ENCODE measurements around the gene TRIM22. TPM values are rescaled to one million over a fixed set of nuclear protein-coding genes. Genes with fewer than 3 reads are reported as not detected.

Gene TRIM22
- total RNA-seq, 1 donor from 2014 or later = 203 TPM

DNA sequence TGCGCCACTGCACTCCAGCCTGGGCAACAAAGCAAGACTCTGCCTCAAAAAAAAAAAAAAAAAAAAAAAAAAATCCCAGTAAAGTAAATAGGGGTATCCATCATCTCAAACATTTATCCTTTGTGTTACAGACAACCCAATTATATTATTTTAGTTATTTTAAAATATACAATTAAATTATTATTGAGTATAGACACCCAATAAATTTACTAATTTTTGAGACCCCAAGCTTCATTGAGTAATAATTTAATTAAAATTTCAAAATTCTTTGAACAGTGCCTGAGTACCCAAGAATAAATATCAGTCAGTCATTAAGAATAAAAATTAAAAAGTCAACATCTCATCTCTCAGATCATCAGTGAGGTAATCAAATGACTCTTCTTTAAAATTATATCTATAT is 64.4 kb downstream of the TRIM22 start, which contains the start of gene OR52N4:
Gene OR52N4, plus strand, starts transcription at position 301 of the 400 bp plus-strand sequence. CDS start 498 bp downstream, outside the sequence.
- no peaks in the 10 kb centered on the region for H3K9me3 ChIP-seq
- no peaks in the 10 kb centered on the region for H3K4me1 ChIP-seq
- DNase-seq = no peak
- no peak within 1 kb of the TSS for H3K4me3 ChIP-seq
- H3K27me3 ChIP-seq = no peaks in the 10 kb centered on the region
- no peaks in the 10 kb centered on the region for H3K36me3 ChIP-seq
- TF ChIP-seq, protein P1, sequence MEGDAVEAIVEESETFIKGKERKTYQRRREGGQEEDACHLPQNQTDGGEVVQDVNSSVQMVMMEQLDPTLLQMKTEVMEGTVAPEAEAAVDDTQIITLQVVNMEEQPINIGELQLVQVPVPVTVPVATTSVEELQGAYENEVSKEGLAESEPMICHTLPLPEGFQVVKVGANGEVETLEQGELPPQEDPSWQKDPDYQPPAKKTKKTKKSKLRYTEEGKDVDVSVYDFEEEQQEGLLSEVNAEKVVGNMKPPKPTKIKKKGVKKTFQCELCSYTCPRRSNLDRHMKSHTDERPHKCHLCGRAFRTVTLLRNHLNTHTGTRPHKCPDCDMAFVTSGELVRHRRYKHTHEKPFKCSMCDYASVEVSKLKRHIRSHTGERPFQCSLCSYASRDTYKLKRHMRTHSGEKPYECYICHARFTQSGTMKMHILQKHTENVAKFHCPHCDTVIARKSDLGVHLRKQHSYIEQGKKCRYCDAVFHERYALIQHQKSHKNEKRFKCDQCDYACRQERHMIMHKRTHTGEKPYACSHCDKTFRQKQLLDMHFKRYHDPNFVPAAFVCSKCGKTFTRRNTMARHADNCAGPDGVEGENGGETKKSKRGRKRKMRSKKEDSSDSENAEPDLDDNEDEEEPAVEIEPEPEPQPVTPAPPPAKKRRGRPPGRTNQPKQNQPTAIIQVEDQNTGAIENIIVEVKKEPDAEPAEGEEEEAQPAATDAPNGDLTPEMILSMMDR (IDR thresholded peaks at IDR 0.05) = no peak
- no peak within 1 kb of the TSS for H3K27ac ChIP-seq
- intact Hi-C loops (cut with DNase I) = no loop called here
- no peak for ATAC-seq

Other genes with a start within 250 kb of the TRIM22 start
- gene OR51I1, start 248.3 kb upstream of the TRIM22 start, total RNA-seq = not detected
- gene OR51I2, start 240.5 kb upstream of the TRIM22 start, total RNA-seq = not detected
- not detected for gene OR52D1, start 201.1 kb upstream of the TRIM22 start, total RNA-seq
- 0.14 TPM for gene UBQLN3, start 179.8 kb upstream of the TRIM22 start, total RNA-seq
- gene UBQLNL, start 173.1 kb upstream of the TRIM22 start, total RNA-seq = 0.72 TPM
- 0.90 TPM for gene OR52H1, start 141.2 kb upstream of the TRIM22 start, total RNA-seq
- gene OR52B6, start 108.9 kb upstream of the TRIM22 start, total RNA-seq = not detected
- gene TRIM6, start 93.2 kb upstream of the TRIM22 start, total RNA-seq = 2.4 TPM
- 10.4 TPM for gene TRIM34, start 64.8 kb upstream of the TRIM22 start, total RNA-seq
- gene TRIM5, start 4.7 kb upstream of the TRIM22 start, total RNA-seq = 44.4 TPM
- 0.17 TPM for gene OR56B1, start 46.7 kb downstream of the TRIM22 start, total RNA-seq
- 0.93 TPM for gene OR52N4, start 64.5 kb downstream of the TRIM22 start, total RNA-seq
- gene OR52N5, start 93.6 kb downstream of the TRIM22 start, total RNA-seq = not detected
- not detected for gene OR52N1, start 101.5 kb downstream of the TRIM22 start, total RNA-seq
- gene OR52N2, start 119.1 kb downstream of the TRIM22 start, total RNA-seq = not detected
- gene OR52E6, start 152.1 kb downstream of the TRIM22 start, total RNA-seq = not detected
- gene OR52E8, start 167.9 kb downstream of the TRIM22 start, total RNA-seq = not detected
- gene OR52E4, start 190.8 kb downstream of the TRIM22 start, total RNA-seq = not detected
- gene OR52E5, start 203.4 kb downstream of the TRIM22 start, total RNA-seq = not detected

Data from upper lobe of right lung (tissue), 1 donor.